Fibroblast of pulmonary artery (primary cell): ENCODE data around the gene SLC6A16.

Source experiments
- DNase-seq: peaks from one replicate; pipeline ENCODE4 v3.0.0-alpha.2; 2010; ENCODE audit warnings: low read depth
- H3K4me3 ChIP-seq: replicated peaks from 2 replicates; pipeline ENCODE4 v1.5.1; 2011; ENCODE audit warnings: low read depth, mild to moderate bottlenecking, control low read depth, low read length, moderate library complexity
- CTCF ChIP-seq: IDR thresholded peaks from 2 replicates; pipeline ENCODE4 v1.5.1; 2011; ENCODE audit warnings: mild to moderate bottlenecking, control low read depth, low read length, inconsistent platforms; ENCODE audit errors: missing control alignments

The SLC6A16 gene

GRCh38 chr19:49256691-49257090 is 68.3 kb downstream of the SLC6A16 start:
- peak; percentile 3 for DNase-seq
- no peak for TF ChIP-seq CTCF
- no peak overlapping the region for H3K4me3 ChIP-seq

GRCh38 chr19:49255674-49256073 is 69.3 kb downstream of the SLC6A16 start:
- no peak for TF ChIP-seq CTCF
- no peak for DNase-seq
- H3K4me3 ChIP-seq = no peak overlapping the region

- H3K4me3 ChIP-seq = no peak overlapping the region
- TF ChIP-seq CTCF = no peak
- DNase-seq = no peak
These were observed 75.1 kb downstream of the SLC6A16 start for GRCh38 chr19:49249933-49250332.

- no peak for TF ChIP-seq CTCF
- DNase-seq = no peak
- no peak overlapping the region for H3K4me3 ChIP-seq
These were observed 77.3 kb downstream of the SLC6A16 start for GRCh38 chr19:49247676-49248075.

GRCh38 chr19:49244256-49244655 is 80.7 kb downstream of the SLC6A16 start:
- no peak for DNase-seq
- no peak for TF ChIP-seq CTCF
- no peak overlapping the region for H3K4me3 ChIP-seq

GRCh38 chr19:49243726-49244125 is 81.3 kb downstream of the SLC6A16 start:
- no peak for TF ChIP-seq CTCF
- DNase-seq = no peak
- H3K4me3 ChIP-seq = no peak overlapping the region

- DNase-seq = no peak
- no peak for TF ChIP-seq CTCF
- H3K4me3 ChIP-seq = no peak overlapping the region
These were observed 81.9 kb downstream of the SLC6A16 start for GRCh38 chr19:49243129-49243528.
